Mesendoderm (in vitro differentiated cells): ENCODE measurements around the gene ITPRIP.

Experiments
- DNase-seq: peaks from one replicate; pipeline ENCODE4 v3.0.0; 2013
- H2AK5ac ChIP-seq: 2 replicates; pipeline ENCODE4 v1.6.1; 2013; ENCODE audit warnings: low read length, inconsistent platforms
- H2BK120ac ChIP-seq: 2 replicates; pipeline ENCODE4 v1.6.1; 2013; ENCODE audit warnings: low read depth, mild to moderate bottlenecking, low read length, moderate library complexity, mixed read lengths
- H2BK15ac ChIP-seq: replicated peaks from 2 replicates; pipeline ENCODE4 v1.6.1; 2013; ENCODE audit warnings: low read depth, mild to moderate bottlenecking, moderate library complexity
- H2BK5ac ChIP-seq: 2 replicates; pipeline ENCODE4 v1.6.1; 2013; ENCODE audit warnings: low read length, inconsistent platforms
- H3K18ac ChIP-seq: 2 replicates; pipeline ENCODE4 v1.6.1; 2013; ENCODE audit warnings: mild to moderate bottlenecking, low read length, mixed read lengths
- H3K23ac ChIP-seq: one replicate; pipeline ENCODE4 v1.6.1; 2013; ENCODE audit warnings: low read length
- H3K27ac ChIP-seq: 2 replicates; pipeline ENCODE4 v1.5.1; 2013; ENCODE audit warnings: low read depth, mild to moderate bottlenecking, inconsistent platforms, low read length, moderate library complexity
- H3K27me3 ChIP-seq: 2 replicates; pipeline ENCODE4 v1.6.1; 2013; ENCODE audit warnings: low read length, control low read depth, mild to moderate bottlenecking, inconsistent platforms; ENCODE audit not compliant: insufficient read depth, poor library complexity
- H3K36me3 ChIP-seq: 2 replicates; pipeline ENCODE4 v1.6.1; 2013; ENCODE audit warnings: low read length, inconsistent platforms; ENCODE audit not compliant: control insufficient read depth, insufficient read depth
- H3K4ac ChIP-seq: one replicate; pipeline ENCODE4 v1.6.1; 2013; ENCODE audit warnings: low read depth, mild to moderate bottlenecking, low read length, moderate library complexity
- H3K4me1 ChIP-seq: 2 replicates; pipeline ENCODE4 v1.6.1; 2013; ENCODE audit warnings: low read depth, low read length, inconsistent platforms; ENCODE audit not compliant: control insufficient read depth
- H3K4me2 ChIP-seq: 2 replicates; pipeline ENCODE4 v1.6.1; 2013; ENCODE audit warnings: low read length
- H3K4me3 ChIP-seq: 2 replicates; pipeline ENCODE4 v1.5.1; 2013; ENCODE audit warnings: mild to moderate bottlenecking, low read length
- H3K56ac ChIP-seq: one replicate; pipeline ENCODE4 v1.6.1; 2013; ENCODE audit warnings: low read length
- H3K79me1 ChIP-seq: 2 replicates; pipeline ENCODE4 v1.6.1; 2013; ENCODE audit warnings: low read length, inconsistent platforms
- H3K79me2 ChIP-seq: 2 replicates; pipeline ENCODE4 v1.6.1; 2013; ENCODE audit warnings: mild to moderate bottlenecking, low read length; ENCODE audit not compliant: control insufficient read depth, insufficient read depth
- H3K9ac ChIP-seq: 2 replicates; pipeline ENCODE4 v1.6.1; 2013; ENCODE audit warnings: low read length, inconsistent platforms
- H4K5ac ChIP-seq: one replicate; pipeline ENCODE4 v1.6.1; 2013; ENCODE audit warnings: low read length
- H4K8ac ChIP-seq: one replicate; pipeline ENCODE4 v1.6.1; 2013; ENCODE audit warnings: low read depth, mild to moderate bottlenecking, control low read depth, low read length, moderate library complexity
- WGBS: extraction: QIAGEN DNeasy Blood & Tissue Kit; methylation state at CpG from one replicate; pipeline ENCODE4 v1.1.7; 2013; ENCODE audit warnings: low lambda C conversion rate, missing lambda C conversion rate; ENCODE audit not compliant: insufficient coverage; ENCODE audit errors: extremely low coverage; 5-methylcytosine and 5-hydroxymethylcytosine counted together

The ITPRIP gene

GRCh38 chr10:104371753-104372152 lies 33.5 kb upstream of the ITPRIP start:
- no peak overlapping the region for H2BK15ac ChIP-seq
- peak overlapping the region; percentile 31 for H3K4ac ChIP-seq
- DNase-seq: no peak
- no CpG with 5 or more reads among the region's 6 CpGs for WGBS
- H3K4me3 ChIP-seq: no peak overlapping the region
- no peak overlapping the region for H2BK120ac ChIP-seq
- no peak overlapping the region for H3K9ac ChIP-seq
- no peaks in the 10 kb centered on the region for H3K36me3 ChIP-seq
- H3K27ac ChIP-seq: no peak overlapping the region
- no peak overlapping the region for H3K18ac ChIP-seq
- H3K79me2 ChIP-seq: no peaks in the 10 kb centered on the region
- H3K79me1 ChIP-seq: no peaks in the 10 kb centered on the region
- no peak overlapping the region for H2AK5ac ChIP-seq
- H3K4me2 ChIP-seq: no peak overlapping the region
- no peak overlapping the region for H3K56ac ChIP-seq
- H3K27me3 ChIP-seq: no peaks in the 10 kb centered on the region
- no peak overlapping the region for H4K8ac ChIP-seq
- H2BK5ac ChIP-seq: no peak overlapping the region
- no peak overlapping the region for H3K23ac ChIP-seq
- H3K4me1 ChIP-seq: peaks cover 6% of the 10 kb centered on the region
- no peak overlapping the region for H4K5ac ChIP-seq

- no peak overlapping the region for H4K8ac ChIP-seq
- H3K4ac ChIP-seq: no peak overlapping the region
- no peak overlapping the region for H3K23ac ChIP-seq
- H3K4me2 ChIP-seq: no peak overlapping the region
- no peaks in the 10 kb centered on the region for H3K79me1 ChIP-seq
- no peak overlapping the region for H3K18ac ChIP-seq
- no peak overlapping the region for H2BK15ac ChIP-seq
- H2AK5ac ChIP-seq: no peak overlapping the region
- no peak overlapping the region for H3K9ac ChIP-seq
- no peak overlapping the region for H2BK120ac ChIP-seq
- no peak overlapping the region for H4K5ac ChIP-seq
- H2BK5ac ChIP-seq: no peak overlapping the region
- no peak for DNase-seq
- no CpG with 5 or more reads among the region's 2 CpGs for whole genome bisulfite sequencing
- H3K27ac ChIP-seq: no peak overlapping the region
- no peak overlapping the region for H3K56ac ChIP-seq
- H3K36me3 ChIP-seq: no peaks in the 10 kb centered on the region
- peaks cover 6% of the 10 kb centered on the region for H3K4me1 ChIP-seq
- H3K27me3 ChIP-seq: no peaks in the 10 kb centered on the region
- H3K79me2 ChIP-seq: no peaks in the 10 kb centered on the region
- H3K4me3 ChIP-seq: no peak overlapping the region
These were observed 30.1 kb upstream of the ITPRIP start for GRCh38 chr10:104368381-104368780.

- no peaks in the 10 kb centered on the region for H3K27me3 ChIP-seq
- H3K9ac ChIP-seq: no peak overlapping the region
- no peak overlapping the region for H3K4ac ChIP-seq
- H3K36me3 ChIP-seq: no peaks in the 10 kb centered on the region
- H3K79me2 ChIP-seq: no peaks in the 10 kb centered on the region
- peaks cover 6% of the 10 kb centered on the region for H3K4me1 ChIP-seq
- H3K4me3 ChIP-seq: no peak overlapping the region
- DNase-seq: no peak
- no peak overlapping the region for H2BK120ac ChIP-seq
- no CpG with 5 or more reads among the region's 8 CpGs for WGBS
- H3K79me1 ChIP-seq: no peaks in the 10 kb centered on the region
- no peak overlapping the region for H2BK5ac ChIP-seq
- no peak overlapping the region for H3K27ac ChIP-seq
- no peak overlapping the region for H3K4me2 ChIP-seq
- no peak overlapping the region for H3K18ac ChIP-seq
- no peak overlapping the region for H4K8ac ChIP-seq
- no peak overlapping the region for H3K56ac ChIP-seq
- no peak overlapping the region for H2BK15ac ChIP-seq
- H2AK5ac ChIP-seq: no peak overlapping the region
- H4K5ac ChIP-seq: no peak overlapping the region
- no peak overlapping the region for H3K23ac ChIP-seq
These were observed 29.6 kb upstream of the ITPRIP start for GRCh38 chr10:104367904-104368303.

GRCh38 chr10:104359811-104360210 lies 21.5 kb upstream of the ITPRIP start:
- Histone ChIP-seq H4K8ac (no peak overlapping the region), H4K5ac (no peak overlapping the region), H3K36me3 (no peaks in the 10 kb centered on the region), H3K56ac (no peak overlapping the region), H3K79me1 (no peaks in the 10 kb centered on the region), H3K27ac (no peak overlapping the region), H2BK120ac (no peak overlapping the region), H3K79me2 (no peaks in the 10 kb centered on the region), H3K4ac (no peak overlapping the region), H2BK5ac (no peak overlapping the region), H3K9ac (no peak overlapping the region), H3K4me3 (no peak overlapping the region), H2AK5ac (no peak overlapping the region), H3K4me1 (no peaks in the 10 kb centered on the region), H2BK15ac (no peak overlapping the region), H3K27me3 (no peaks in the 10 kb centered on the region), H3K4me2 (no peak overlapping the region), H3K23ac (no peak overlapping the region), H3K18ac (no peak overlapping the region)
- DNase-seq: no peak
- WGBS: no CpG with 5 or more reads among the region's 2 CpGs

- no peak within 1 kb of the TSS for H3K27ac ChIP-seq
- H3K4me3 ChIP-seq: peak within 1 kb of the TSS; percentile 59
- WGBS: no CpG with 5 or more reads among the region's 43 CpGs
- H2BK5ac ChIP-seq: no peak within 1 kb of the TSS
- no peak within 1 kb of the TSS for H2AK5ac ChIP-seq
- no peaks in the 10 kb centered on the region for H3K79me2 ChIP-seq
- H4K5ac ChIP-seq: no peak within 1 kb of the TSS
- H3K56ac ChIP-seq: peak within 1 kb of the TSS; percentile 87
- no peak within 1 kb of the TSS for H3K4ac ChIP-seq
- no peak within 1 kb of the TSS for H3K18ac ChIP-seq
- H3K27me3 ChIP-seq: no peaks in the 10 kb centered on the region
- no peak within 1 kb of the TSS for H4K8ac ChIP-seq
- H3K79me1 ChIP-seq: no peaks in the 10 kb centered on the region
- peak within 1 kb of the TSS; percentile 80 for H3K9ac ChIP-seq
- no peaks in the 10 kb centered on the region for H3K36me3 ChIP-seq
- no peak within 1 kb of the TSS for H2BK120ac ChIP-seq
- H3K23ac ChIP-seq: no peak within 1 kb of the TSS
- H2BK15ac ChIP-seq: no peak within 1 kb of the TSS
- H3K4me2 ChIP-seq: peak within 1 kb of the TSS; percentile 84
- peak; percentile 98 for DNase-seq
- H3K4me1 ChIP-seq: peaks cover 5% of the 10 kb centered on the region
These were observed 15.2 kb upstream of the ITPRIP start, which contains the start of gene CFAP58 for GRCh38 chr10:104353325-104354048. CFAP58 (plus strand) TSS chr10:104353833; CDS start chr10:104353898, 65 bp downstream.

GRCh38 chr10:104351919-104352318 lies 13.7 kb upstream of the ITPRIP start:
- Histone ChIP-seq H3K56ac (no peak overlapping the region), H3K4me2 (no peak overlapping the region), H3K18ac (no peak overlapping the region), H2BK120ac (no peak overlapping the region), H3K27me3 (no peaks in the 10 kb centered on the region), H2BK5ac (no peak overlapping the region), H3K36me3 (no peaks in the 10 kb centered on the region), H2AK5ac (no peak overlapping the region), H3K79me1 (no peaks in the 10 kb centered on the region), H2BK15ac (no peak overlapping the region), H3K23ac (no peak overlapping the region), H4K5ac (no peak overlapping the region), H3K9ac (no peak overlapping the region), H4K8ac (no peak overlapping the region), H3K4ac (no peak overlapping the region), H3K4me3 (no peak overlapping the region), H3K79me2 (no peaks in the 10 kb centered on the region), H3K4me1 (peaks cover 5% of the 10 kb centered on the region), H3K27ac (no peak overlapping the region)
- no CpG with 5 or more reads among the region's 1 CpG for WGBS
- DNase-seq: no peak
